Fibroblast of villous mesenchyme (primary cell): ENCODE measurements around the gene CCR5AS.

ENCODE experiments used
- DNase-seq: peaks from one replicate; pipeline ENCODE4 v3.0.0-alpha.2; 2010; ENCODE audit warnings: low read depth
- H3K4me3 ChIP-seq: 2 replicates; pipeline ENCODE4 v1.5.1; 2011; ENCODE audit warnings: low read depth, mild to moderate bottlenecking, low read length
- CTCF ChIP-seq: IDR thresholded peaks from 2 replicates; pipeline ENCODE4 v1.5.1; 2012; ENCODE audit warnings: low read depth, mild to moderate bottlenecking, low read length; ENCODE audit not compliant: insufficient read depth

The CCR5AS gene

GRCh38 chr3:46369675-46370132 lies 37.2 kb downstream of the CCR5AS start:
- no peak overlapping the region for H3K4me3 ChIP-seq
- no peak for TF ChIP-seq CTCF
- no peak for DNase-seq

- TF ChIP-seq CTCF, result no peak
- DNase-seq, result no peak
- H3K4me3 ChIP-seq, result no peak overlapping the region
Measured at GRCh38 chr3:46369151-46369550, 37.7 kb downstream of the CCR5AS start.

GRCh38 chr3:46368569-46368968 lies 38.3 kb downstream of the CCR5AS start:
- H3K4me3 ChIP-seq, result no peak overlapping the region
- DNase-seq, result peak; percentile 14
- TF ChIP-seq CTCF, result peak; percentile 7

- no peak for DNase-seq
- no peak overlapping the region for H3K4me3 ChIP-seq
- no peak for TF ChIP-seq CTCF
Measured at GRCh38 chr3:46367811-46368210, 39.1 kb downstream of the CCR5AS start.

- no peak for DNase-seq
- TF ChIP-seq CTCF, result no peak
- H3K4me3 ChIP-seq, result no peak overlapping the region
Measured at GRCh38 chr3:46365737-46366524, 40.9 kb downstream of the CCR5AS start.

- no peak overlapping the region for H3K4me3 ChIP-seq
- no peak for TF ChIP-seq CTCF
- DNase-seq, result no peak
Measured at GRCh38 chr3:46365041-46365440, 41.8 kb downstream of the CCR5AS start.
